SK-N-SH (cell line): Measurements from ENCODE around the gene ZMYM1. TPM values are rescaled to one million over a fixed set of nuclear protein-coding genes. Genes with fewer than 3 reads are reported as not detected.

Experiments
- CTCF ChIA-PET: fragments of 300-600, 350-600 bp; formaldehyde crosslinking; extraction: SDS; loops from one replicate; lab custom pipeline; 2021; lab: Yijun Ruan, JAX
- POLR2A ChIA-PET: fragments of 350-600 bp; sonication (Branson Sonifier 250); formaldehyde crosslinking; extraction: SDS; loops from one replicate; lab custom pipeline; 2020; ENCODE audit warnings: antibody characterized with exemption, inconsistent platforms; lab: Yijun Ruan, JAX
- DNase-seq: peaks from one replicate; pipeline ENCODE4 v3.0.0; 2012
- H2AFZ ChIP-seq: fragments of 200-600 bp; sonication (generic); 2 replicates; pipeline ENCODE4 v1.8.1; 2016; ENCODE audit warnings: antibody characterized with exemption, mild to moderate bottlenecking, low read depth
- H3F3A ChIP-seq: fragments of 200-600 bp; sonication (generic); replicated peaks from 2 replicates; pipeline ENCODE3; 2016; ENCODE audit warnings: antibody characterized with exemption, mild to moderate bottlenecking; ENCODE audit not compliant: insufficient read depth
- H3K27ac ChIP-seq, 2 experiments: fragments of 200-500 bp in 1 of 2; fragments of 200-600 bp in 1 of 2; sonication (Bioruptor generic) in 1 of 2; sonication (generic), shearing (Covaris generic) in 1 of 2; 2 replicates each; pipeline versions ENCODE4 v1.5.1 to v1.6.1; 2014 to 2016; ENCODE audit warnings: low read depth in 2 of 2, inconsistent platforms in 1 of 2, low read length in 1 of 2, mild to moderate bottlenecking in 1 of 2, mixed read lengths in 1 of 2
- H3K27me3 ChIP-seq: fragments of 200-600 bp; sonication (generic), shearing (Covaris generic); 2 replicates; pipeline ENCODE4 v1.6.1; 2016; ENCODE audit warnings: mixed run types; ENCODE audit not compliant: insufficient read depth
- H3K36me3 ChIP-seq, 2 experiments: fragments of 200-500 bp in 1 of 2; fragments of 200-600 bp in 1 of 2; sonication (Bioruptor generic) in 1 of 2; sonication (generic) in 1 of 2; replicated peaks in 1 of 2; 2 replicates each; pipeline versions ENCODE3 to v1.5.1; 2014 to 2016; ENCODE audit warnings: low read length in 1 of 2, mild to moderate bottlenecking in 1 of 2; ENCODE audit not compliant: insufficient read depth in 2 of 2, control insufficient read depth in 1 of 2
- H3K4me1 ChIP-seq, 2 experiments: fragments of 200-500 bp in 1 of 2; fragments of 200-600 bp in 1 of 2; sonication (Bioruptor generic) in 1 of 2; sonication (generic), shearing (Covaris generic) in 1 of 2; 2 replicates each; pipeline versions ENCODE4 v1.5.1 to v1.6.1; 2014 to 2016; ENCODE audit warnings: low read depth in 1 of 2, low read length in 1 of 2, mixed run types in 1 of 2; ENCODE audit not compliant: insufficient read depth in 2 of 2, control insufficient read depth in 1 of 2
- H3K4me2 ChIP-seq: fragments of 200-600 bp; sonication (generic), shearing (Covaris generic); 2 replicates; pipeline ENCODE4 v1.6.1; 2017; ENCODE audit warnings: mixed run types
- H3K4me3 ChIP-seq, 2 experiments: fragments of 200-500 bp in 1 of 2; fragments of 200-600 bp in 1 of 2; sonication (Bioruptor generic) in 1 of 2; sonication (generic), shearing (Covaris generic) in 1 of 2; 2 replicates each; pipeline versions ENCODE4 v1.5.1 to v1.8.1; 2014 to 2016; ENCODE audit warnings: low read depth in 2 of 2, inconsistent platforms in 1 of 2, low read length in 1 of 2, mild to moderate bottlenecking in 1 of 2, mixed read lengths in 1 of 2, moderate library complexity in 1 of 2
- H3K79me2 ChIP-seq: fragments of 200-600 bp; sonication (generic); 2 replicates; pipeline ENCODE4 v1.8.1; 2017; ENCODE audit warnings: mild to moderate bottlenecking; ENCODE audit not compliant: insufficient read depth
- H3K9ac ChIP-seq: fragments of 200-600 bp; sonication (generic); 2 replicates; pipeline ENCODE4 v1.6.1; 2017; ENCODE audit warnings: mixed run types
- H3K9me2 ChIP-seq: fragments of 200-600 bp; sonication (generic); 2 replicates; pipeline ENCODE4 v1.6.1; 2017; ENCODE audit warnings: mixed run types
- H3K9me3 ChIP-seq: fragments of 200-600 bp; sonication (generic); 2 replicates; pipeline ENCODE4 v1.6.1; 2017; ENCODE audit warnings: mixed run types, mild to moderate bottlenecking, moderate library complexity
- H4K20me1 ChIP-seq: fragments of 200-600 bp; sonication (generic); 2 replicates; pipeline ENCODE4 v1.6.1; 2017; ENCODE audit warnings: mild to moderate bottlenecking, mixed run types; ENCODE audit not compliant: insufficient read depth
- CTCF ChIP-seq: fragments of 200-600 bp; sonication (generic); IDR thresholded peaks from 2 replicates; pipeline ENCODE4 v1.6.1; 2017; ENCODE audit warnings: antibody characterized with exemption, mild to moderate bottlenecking, moderate library complexity
- EZH2phosphoT487 ChIP-seq: fragments of 200-600 bp; sonication (generic); IDR thresholded peaks from 2 replicates; pipeline ENCODE4 v1.6.1; 2017; ENCODE audit warnings: low read depth, mixed run types, mild to moderate bottlenecking, antibody characterized with exemption, moderate library complexity, borderline replicate concordance
- GABPA ChIP-seq: IDR thresholded peaks from 2 replicates; pipeline ENCODE4 v1.4.0; 2012; ENCODE audit warnings: low read depth, mild to moderate bottlenecking
- JUND ChIP-seq: IDR thresholded peaks from 2 replicates; pipeline ENCODE4 v1.4.0; 2012
- MEF2A ChIP-seq: IDR thresholded peaks from 2 replicates; pipeline ENCODE4 v1.4.0; 2012; ENCODE audit warnings: low read depth, borderline replicate concordance
- MXI1 ChIP-seq: IDR thresholded peaks from 2 replicates; pipeline ENCODE4 v1.6.1; 2012; ENCODE audit warnings: mild to moderate bottlenecking, low read depth, low read length, improper control_type of control experiment
- PBX3 ChIP-seq: IDR thresholded peaks from 2 replicates; pipeline ENCODE4; 2012
- POLR2AphosphoS5 ChIP-seq: IDR thresholded peaks from 2 replicates; pipeline ENCODE4 v1.6.1; 2012; ENCODE audit warnings: low read depth, low read length
- RAD21 ChIP-seq: IDR thresholded peaks from 2 replicates; pipeline ENCODE4 v1.6.1; 2012; ENCODE audit warnings: mild to moderate bottlenecking, low read length
- RCOR1 ChIP-seq: fragments of 150-350 bp; IDR thresholded peaks from 2 replicates; pipeline ENCODE4 v1.6.1; 2017; ENCODE audit warnings: antibody characterized with exemption, low read length
- REST ChIP-seq: IDR thresholded peaks from 2 replicates; pipeline ENCODE4 v1.6.1; 2012; ENCODE audit warnings: mild to moderate bottlenecking, low read depth, low read length, moderate library complexity
- SIN3A ChIP-seq: IDR thresholded peaks from 2 replicates; pipeline ENCODE4 v1.6.1; 2012; ENCODE audit warnings: low read depth, mild to moderate bottlenecking, low read length, moderate library complexity, borderline replicate concordance
- USF2 ChIP-seq: fragments of 150-350 bp; IDR thresholded peaks from 2 replicates; pipeline ENCODE4 v1.6.1; 2017; ENCODE audit warnings: antibody characterized with exemption, low read length, low read depth, borderline replicate concordance
- ZBTB33 ChIP-seq: IDR thresholded peaks from 2 replicates; pipeline ENCODE4 v1.4.0; 2012; ENCODE audit warnings: low read depth, borderline replicate concordance
- WGBS: methylation state at CpG from one replicate; pipeline ENCODE4 v1.1.6; 2017; ENCODE audit warnings: low lambda C conversion rate; 5-methylcytosine and 5-hydroxymethylcytosine counted together
- polyA plus RNA-seq, 3 experiments: library from polyadenylated mRNA; depleted of rRNA; stranded (reverse); fragments of >200 nt; gene quantifications; 2 replicates each; pipeline ENCODE4 v1.2.3, GENCODE V29; 2012

The ZMYM1 gene
- polyA plus RNA-seq, 1 of the 3 experiments (the other 2 are of a cell fraction), result 4.1 TPM

- TF ChIP-seq PBX3, result no peak
- no peak for TF ChIP-seq GABPA
- no peak for TF ChIP-seq MEF2A
- TF ChIP-seq JUND, result no peak
Measured at GRCh38 chr1:35038723-35039122, 40.5 kb upstream of the ZMYM1 start (continued).

- Histone ChIP-seq H3K4me1 (peaks cover 0 to 16% of the 10 kb centered on the region in 2 experiments; a peak in 1 of 4 replicates), H3K4me3 (no peak overlapping the region), H3K9me3 (no peaks in the 10 kb centered on the region), H2AFZ (no peak overlapping the region), H3K4me2 (no peak overlapping the region), H3K27me3 (no peaks in the 10 kb centered on the region), H4K20me1 (no peaks in the 10 kb centered on the region), H3K9me2 (no peaks in the 10 kb centered on the region), H3K79me2 (no peaks in the 10 kb centered on the region), H3K27ac (no peak overlapping the region), H3K9ac (no peak overlapping the region), H3K36me3 (no peaks in the 10 kb centered on the region), H3F3A (no peaks in the 10 kb centered on the region)
- CTCF ChIA-PET, result no interaction called here
- TF ChIP-seq MEF2A (no peak), USF2 (no peak), POLR2AphosphoS5 (no peak), SIN3A (no peak)
- POLR2A ChIA-PET, result no interaction called here
- 93% methylated on average over 3 of the region's 3 CpGs for WGBS
- no peak for DNase-seq
Measured at GRCh38 chr1:35043498-35043897, 35.7 kb upstream of the ZMYM1 start.

- Histone ChIP-seq H4K20me1 (no peaks in the 10 kb centered on the region), H3F3A (no peaks in the 10 kb centered on the region), H3K27ac (peak overlapping the region in 1 of 2 experiments; percentile 25; a peak in 1 of 4 replicates), H3K79me2 (no peaks in the 10 kb centered on the region), H3K4me1 (peaks cover 0 to 16% of the 10 kb centered on the region in 2 experiments; a peak in 1 of 4 replicates), H3K9ac (no peak overlapping the region), H3K4me2 (no peak overlapping the region), H3K36me3 (no peaks in the 10 kb centered on the region), H3K9me2 (no peaks in the 10 kb centered on the region), H2AFZ (0 out of 2 replicates have a peak overlapping the region, but pooled peaks have one; percentile 2), H3K27me3 (no peaks in the 10 kb centered on the region), H3K9me3 (no peaks in the 10 kb centered on the region), H3K4me3 (no peak overlapping the region)
- CTCF ChIA-PET, result no interaction called here
- POLR2A ChIA-PET, result no interaction called here
- no peak for DNase-seq
- 23% methylated on average over 1 of the region's 1 CpG for WGBS
- no peak for TF ChIP-seq CTCF
- TF ChIP-seq REST, result no peak
- TF ChIP-seq MXI1, result no peak
- TF ChIP-seq USF2, result no peak
- TF ChIP-seq MEF2A, result no peak
- TF ChIP-seq RAD21, result no peak
- TF ChIP-seq ZBTB33, result no peak
- TF ChIP-seq RCOR1, result no peak
- TF ChIP-seq EZH2phosphoT487, result no peak
- TF ChIP-seq JUND, result no peak
Measured at GRCh38 chr1:35044431-35044830, 34.8 kb upstream of the ZMYM1 start.
